ENCODE measurements around the gene HNRNPLL. TPM values are rescaled to one million over a fixed set of nuclear protein-coding genes. Genes with fewer than 3 reads are reported as not detected.

HNRNPLL gene
- total RNA-seq, 2 donors from 2014 or later: 70.9 to 74.1 TPM

GRCh38 chr2:38632980-38633379 lies 30.3 kb upstream of the HNRNPLL start:
- Mint-ChIP-seq H3K27ac (no peak overlapping the region), H3K4me1 (no peaks in the 10 kb centered on the region), H3K9me3 (peaks cover 9% of the 10 kb centered on the region), H3K27me3 (ENCODE audit: insufficient read depth) (no peaks in the 10 kb centered on the region), H3K4me3 (no peak overlapping the region), H3K36me3 (ENCODE audit: low read depth) (no peaks in the 10 kb centered on the region)
- Histone ChIP-seq H3K27ac (ENCODE audit: low read depth, low read length) (no peak overlapping the region), H3K4me3 (ENCODE audit: low read length) (no peak overlapping the region), H3K9ac (ENCODE audit: extremely low read depth, low read length, poor library complexity, severe bottlenecking) (no peak overlapping the region), H3K27me3 (ENCODE audit: control insufficient read depth, insufficient read depth, low read length, poor library complexity, severe bottlenecking) (no peaks in the 10 kb centered on the region), H3K36me3 (ENCODE audit: control insufficient read depth, insufficient read depth, low read length) (no peaks in the 10 kb centered on the region), H3K4me1 (ENCODE audit: control insufficient read depth, insufficient read depth, low read length) (no peaks in the 10 kb centered on the region), H3K9me3 (ENCODE audit: control insufficient read depth, low read length) (peaks cover 7% of the 10 kb centered on the region)
- TF ChIP-seq CTCF (conservative IDR thresholded peaks at IDR 0.05): no peak
- DNase-seq: no peak

- Histone ChIP-seq H3K4me1 (ENCODE audit: control insufficient read depth, insufficient read depth, low read length) (peaks cover 5% of the 10 kb centered on the region), H3K4me3 (ENCODE audit: low read length) (no peak overlapping the region), H3K9ac (ENCODE audit: extremely low read depth, low read length, poor library complexity, severe bottlenecking) (no peak overlapping the region), H3K27me3 (ENCODE audit: control insufficient read depth, insufficient read depth, low read length, poor library complexity, severe bottlenecking) (no peaks in the 10 kb centered on the region), H3K27ac (ENCODE audit: low read depth, low read length) (no peak overlapping the region), H3K9me3 (ENCODE audit: control insufficient read depth, low read length) (peaks cover 7% of the 10 kb centered on the region), H3K36me3 (ENCODE audit: control insufficient read depth, insufficient read depth, low read length) (no peaks in the 10 kb centered on the region)
- H3K4me3 Mint-ChIP-seq: no peak overlapping the region
- DNase-seq: no peak
- H3K36me3 Mint-ChIP-seq (ENCODE audit: low read depth): no peaks in the 10 kb centered on the region
- whole genome bisulfite sequencing, 2 experiments (ENCODE audit: insufficient coverage in 1 of 2, insufficient read length in 1 of 2): 90 to 100% methylated on average over 1 to 2 of the region's 2 CpGs
- peaks cover 7% of the 10 kb centered on the region for H3K9me3 Mint-ChIP-seq
- no peaks in the 10 kb centered on the region for H3K27me3 Mint-ChIP-seq (ENCODE audit: insufficient read depth)
- peaks cover 7% of the 10 kb centered on the region for H3K4me1 Mint-ChIP-seq
- no peak overlapping the region for H3K27ac Mint-ChIP-seq
- TF ChIP-seq CTCF (conservative IDR thresholded peaks at IDR 0.05): no peak
Observed at GRCh38 chr2:38631976-38632375, 29.2 kb upstream of the HNRNPLL start.

GRCh38 chr2:38629684-38630083 lies 27.0 kb upstream of the HNRNPLL start:
- Histone ChIP-seq H3K27ac (ENCODE audit: low read depth, low read length) (no peak overlapping the region), H3K27me3 (ENCODE audit: control insufficient read depth, insufficient read depth, low read length, poor library complexity, severe bottlenecking) (no peaks in the 10 kb centered on the region), H3K36me3 (ENCODE audit: control insufficient read depth, insufficient read depth, low read length) (no peaks in the 10 kb centered on the region), H3K9ac (ENCODE audit: extremely low read depth, low read length, poor library complexity, severe bottlenecking) (no peak overlapping the region), H3K9me3 (ENCODE audit: control insufficient read depth, low read length) (peaks cover 7% of the 10 kb centered on the region), H3K4me1 (ENCODE audit: control insufficient read depth, insufficient read depth, low read length) (peaks cover 13% of the 10 kb centered on the region), H3K4me3 (ENCODE audit: low read length) (no peak overlapping the region)
- WGBS, 2 experiments (ENCODE audit: insufficient coverage in 1 of 2, insufficient read length in 1 of 2): 92 to 100% methylated on average over 1 of the region's 1 CpG
- Mint-ChIP-seq H3K4me3 (no peak overlapping the region), H3K4me1 (peaks cover 22% of the 10 kb centered on the region), H3K9me3 (peaks cover 6% of the 10 kb centered on the region), H3K36me3 (ENCODE audit: low read depth) (no peaks in the 10 kb centered on the region), H3K27ac (no peak overlapping the region), H3K27me3 (ENCODE audit: insufficient read depth) (no peaks in the 10 kb centered on the region)
- DNase-seq: no peak
- TF ChIP-seq CTCF (conservative IDR thresholded peaks at IDR 0.05): no peak
